BJ (cell line): ENCODE data around the gene DYNC1H1. TPM values are rescaled to one million over a fixed set of nuclear protein-coding genes. Genes with fewer than 3 reads are reported as not detected.

ENCODE experiments used
- CTCF ChIA-PET: fragments of 350-600 bp; formaldehyde crosslinking; extraction: SDS; loops from one replicate; lab custom pipeline; 2021; ENCODE audit warnings: antibody characterized with exemption, inconsistent platforms; lab: Yijun Ruan, JAX
- POLR2A ChIA-PET: fragments of 300-600 bp; sonication (Branson Sonifier 250); formaldehyde crosslinking; extraction: SDS; loops from one replicate; lab custom pipeline; 2021; ENCODE audit warnings: antibody characterized with exemption; lab: Charles Lee
- DNase-seq: peaks from one replicate; pipeline ENCODE4 v3.0.0-alpha.2; 2011; ENCODE audit warnings: low read depth
- H3K27me3 ChIP-seq: 2 replicates; pipeline ENCODE4 v1.6.0; 2011; ENCODE audit warnings: low read length; ENCODE audit not compliant: control insufficient read depth, insufficient read depth
- H3K36me3 ChIP-seq: 2 replicates; pipeline ENCODE4 v1.5.1; 2011; ENCODE audit warnings: low read length; ENCODE audit not compliant: control insufficient read depth, insufficient read depth
- H3K4me3 ChIP-seq: 2 replicates; pipeline ENCODE4 v1.5.1; 2011; ENCODE audit warnings: low read depth, mild to moderate bottlenecking, control low read depth, low read length
- CTCF ChIP-seq: IDR thresholded peaks from 2 replicates; pipeline ENCODE4 v1.5.1; 2011; ENCODE audit warnings: low read depth, mild to moderate bottlenecking, control low read depth, inconsistent platforms, low read length, moderate library complexity; ENCODE audit not compliant: insufficient read depth
- polyA plus RNA-seq: library from polyadenylated mRNA; depleted of rRNA; stranded (reverse); fragments of >200 nt; gene quantifications from 2 replicates; pipeline ENCODE4 v1.2.3, GENCODE V29; 2011; rRNA removed
- small RNA-seq: library from RNA; depleted of rRNA; stranded (forward); fragments of <200 nt; gene quantifications from one replicate; pipeline ENCODE3, GENCODE V24; 2012; ENCODE audit warnings: low replicate concordance, low read depth; ENCODE audit not compliant: insufficient read length

The DYNC1H1 gene
- polyA plus RNA-seq, 1 experiment = 139 TPM

DNA sequence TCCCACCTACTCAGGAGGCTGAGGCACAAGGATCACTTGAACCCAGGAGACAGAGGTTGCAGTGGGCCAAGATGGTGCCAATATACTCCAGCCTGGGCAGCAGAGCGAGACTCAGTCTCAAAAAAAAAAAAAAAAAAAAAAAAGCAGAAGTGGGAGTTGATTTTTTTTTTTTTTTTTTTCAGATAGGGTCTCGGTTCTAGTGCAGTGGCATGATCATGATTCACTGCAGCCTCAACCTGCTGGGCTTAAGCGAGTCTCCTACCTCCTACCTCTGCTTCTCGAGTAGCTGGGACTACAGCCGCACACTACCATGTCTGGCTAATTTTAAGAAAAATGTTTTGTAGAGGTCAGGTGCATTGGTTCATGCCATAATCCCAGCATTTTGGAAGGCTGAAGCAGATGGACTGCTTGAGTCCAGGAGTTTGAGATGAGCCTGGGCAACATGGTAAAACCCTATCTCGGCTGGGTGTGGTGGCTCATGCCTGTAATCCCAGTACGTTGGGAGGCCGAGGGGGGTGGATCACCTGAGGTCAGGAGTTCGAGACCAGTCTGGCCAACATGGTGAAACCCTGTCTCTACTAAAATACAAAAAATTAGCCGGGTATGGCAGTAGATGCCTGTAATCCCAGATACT lies 138.8 kb downstream of the DYNC1H1 start:
- no peak for TF ChIP-seq CTCF
- DNase-seq = no peak
- H3K27me3 ChIP-seq = no peaks in the 10 kb centered on the region
- POLR2A ChIA-PET = no interaction called here
- H3K36me3 ChIP-seq = no peaks in the 10 kb centered on the region
- CTCF ChIA-PET = no interaction called here
- H3K4me3 ChIP-seq = no peak overlapping the region

GRCh38 chr14:102105369-102105768 lies 141.0 kb downstream of the DYNC1H1 start:
- DNase-seq = no peak
- CTCF ChIA-PET = interaction anchor here (0.9 to 3.3 kb wide), 2 partner anchors 9 to 139 kb away, joined by 3 to 17 read pairs; no protein-coding TSS in a partner anchor
- H3K36me3 ChIP-seq = no peaks in the 10 kb centered on the region
- POLR2A ChIA-PET = no interaction called here
- TF ChIP-seq CTCF = no peak
- no peak overlapping the region for H3K4me3 ChIP-seq
- H3K27me3 ChIP-seq = no peaks in the 10 kb centered on the region

Small RNA genes lying within 50 kb of the gene (small RNA-seq; reads per million reads assigned to genes)
- not detected for gene AL118558.2
- gene RN7SL472P = not detected

Other genes starting within 250 kb of the DYNC1H1 start
- gene PPP2R5C, start 202.9 kb upstream of the DYNC1H1 start, polyA plus RNA-seq = 55.8 and 115 TPM in 2 replicates
- 222 and 440 TPM in 2 replicates for gene HSP90AA1, start 122.5 kb downstream of the DYNC1H1 start, polyA plus RNA-seq
- gene WDR20, start 175.3 kb downstream of the DYNC1H1 start, polyA plus RNA-seq = 18.3 TPM in 2 replicates